HL-60 (cell line): ENCODE results near the gene OFD1.

Experiments used
- DNase-seq, 2 experiments: peaks; one replicate each; pipeline ENCODE4 v3.0.0-alpha.2; 2010 to 2020; ENCODE audit warnings: low read depth in 1 of 2, low spot score in 1 of 2
- H3K27ac ChIP-seq: fragments of 250-450 bp; sonication (Bioruptor Pico); replicated peaks from 2 replicates; pipeline ENCODE4 v1.5.1; 2020; ENCODE audit warnings: mild to moderate bottlenecking, moderate library complexity
- H3K27me3 ChIP-seq: fragments of 250-450 bp; sonication (Bioruptor Pico); 2 replicates; pipeline ENCODE4 v1.5.1; 2021; ENCODE audit warnings: mild to moderate bottlenecking, moderate library complexity; ENCODE audit not compliant: insufficient read depth, poor library complexity, severe bottlenecking
- H3K4me3 ChIP-seq: replicated peaks from 2 replicates; pipeline ENCODE4 v1.5.1; 2011; ENCODE audit warnings: mild to moderate bottlenecking, control low read depth, low read length; ENCODE audit not compliant: insufficient read depth
- CTCF ChIP-seq: IDR thresholded peaks from one replicate; pipeline ENCODE4 v1.5.1; 2011; ENCODE audit warnings: low read length, control low read depth, inconsistent platforms; ENCODE audit not compliant: insufficient read depth
- GABPA ChIP-seq: IDR thresholded peaks from 2 replicates; pipeline ENCODE4 v1.6.1; 2012; ENCODE audit warnings: low read depth
- POLR2AphosphoS5 ChIP-seq: IDR thresholded peaks from 2 replicates; pipeline ENCODE4 v1.6.1; 2012; ENCODE audit warnings: low read depth
- REST ChIP-seq: IDR thresholded peaks from 2 replicates; pipeline ENCODE4 v1.6.1; 2012; ENCODE audit warnings: low read depth; ENCODE audit not compliant: insufficient replicate concordance
- SPI1 ChIP-seq: IDR thresholded peaks from 2 replicates; pipeline ENCODE4 v1.6.1; 2012; ENCODE audit warnings: low read depth, mild to moderate bottlenecking, borderline replicate concordance

The OFD1 gene

DNA sequence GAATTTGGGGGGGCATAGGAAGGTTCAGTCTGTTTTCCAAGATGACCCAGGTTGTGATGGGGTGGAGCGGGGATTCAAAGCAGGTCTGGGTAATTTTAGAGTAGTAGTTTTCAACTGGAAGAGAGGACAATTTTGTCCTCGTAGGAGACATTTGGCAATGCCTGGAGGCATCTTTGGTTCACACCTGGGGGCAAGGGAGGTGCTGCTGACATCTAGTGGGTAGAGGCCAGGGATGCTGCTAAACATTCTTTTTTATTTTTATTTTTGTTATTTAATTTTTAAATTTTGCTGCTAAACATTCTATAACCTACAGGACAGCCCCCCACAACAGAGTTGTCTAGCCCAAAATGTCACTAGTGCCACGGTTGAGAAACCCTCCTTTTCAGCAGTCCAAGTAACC is 43.7 kb upstream of the OFD1 start:
- TF ChIP-seq POLR2AphosphoS5 (no peak), CTCF (no peak), GABPA (no peak), REST (no peak), SPI1 (no peak)
- no peak for DNase-seq
- Histone ChIP-seq H3K4me3 (peak overlapping the region; percentile 65; the same call in 1 of the 2 replicates), H3K27me3 (peaks cover 3% of the 10 kb centered on the region), H3K27ac (no peak overlapping the region)

DNA sequence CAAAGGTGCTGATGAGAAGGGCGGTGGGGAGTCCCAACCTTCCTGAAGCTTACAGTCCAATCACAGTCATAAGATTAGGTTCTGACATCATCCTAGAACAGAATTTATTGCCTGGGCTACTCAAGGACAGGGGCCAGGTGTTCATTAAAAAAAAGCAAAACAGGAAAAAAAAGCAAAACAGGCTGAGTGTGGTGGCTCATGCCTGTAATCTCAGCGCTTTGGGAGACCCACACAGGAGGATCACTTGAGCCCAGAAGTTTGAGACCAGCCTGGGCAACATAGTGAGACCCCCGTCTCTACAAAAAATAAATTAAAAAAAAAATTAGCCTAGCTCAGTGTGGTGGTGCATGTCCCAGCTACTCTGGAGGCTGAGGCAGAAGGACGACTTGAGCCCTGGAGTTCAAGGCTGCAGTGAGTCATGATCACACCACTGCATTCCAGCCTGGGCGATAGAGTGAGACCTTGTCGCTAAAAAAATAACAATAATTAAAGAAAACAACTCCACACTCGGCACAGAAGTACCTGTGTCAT is 42.6 kb upstream of the OFD1 start:
- TF ChIP-seq GABPA (no peak), SPI1 (no peak), POLR2AphosphoS5 (no peak), REST (no peak), CTCF (no peak)
- H3K4me3 ChIP-seq: no peak overlapping the region
- no peak overlapping the region for H3K27ac ChIP-seq
- no peak for DNase-seq
- peaks cover 3% of the 10 kb centered on the region for H3K27me3 ChIP-seq

DNA sequence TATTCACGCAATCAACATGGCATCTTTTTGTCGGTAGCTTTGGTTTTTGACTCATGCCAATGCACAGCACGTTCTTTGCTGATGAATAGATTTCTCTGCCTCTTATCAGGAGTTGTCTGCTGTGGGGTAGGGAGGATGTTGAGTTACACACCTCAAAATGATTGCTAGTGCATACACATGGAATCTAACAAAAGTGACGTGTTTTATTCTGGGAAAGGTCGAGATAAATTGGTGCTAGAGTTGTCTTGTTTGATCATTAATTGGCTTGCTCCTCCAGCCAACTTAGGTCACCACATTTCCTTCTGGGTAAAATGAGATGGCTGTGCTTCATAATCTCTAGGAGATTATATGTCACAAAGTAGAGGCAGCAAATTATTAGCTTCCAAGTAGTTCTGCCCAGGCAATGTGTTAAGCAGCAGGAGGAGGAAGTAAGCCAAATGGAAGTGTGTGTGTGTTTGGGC is 41.7 kb upstream of the OFD1 start:
- no peak overlapping the region for H3K27ac ChIP-seq
- no peak for DNase-seq
- TF ChIP-seq REST (no peak), POLR2AphosphoS5 (no peak), SPI1 (no peak), GABPA (no peak), CTCF (no peak)
- H3K4me3 ChIP-seq: no peak overlapping the region
- peaks cover 3% of the 10 kb centered on the region for H3K27me3 ChIP-seq
